ENCODE data around the gene CHAC1. TPM values are rescaled to one million over a fixed set of nuclear protein-coding genes. Genes with fewer than 3 reads are reported as not detected.

The CHAC1 gene
- total RNA-seq, 1 experiment from 2014 or later = 48.7 TPM

- H2BK5ac ChIP-seq (ENCODE audit: insufficient read length, low read length) = no peak overlapping the region
- H3K79me2 ChIP-seq (ENCODE audit: insufficient read depth, low read length) = no peaks in the 10 kb centered on the region
- WGBS (ENCODE audit: extremely low coverage, insufficient read length, low lambda C conversion rate) = no CpG with 5 or more reads among the region's 7 CpGs
Observed at GRCh38 chr15:40986820-40987219, 33.5 kb downstream of the CHAC1 start.

More at GRCh38 chr15:40986820-40987219, 33.5 kb downstream of the CHAC1 start:
- Histone ChIP-seq H3K14ac (ENCODE audit: insufficient read depth, low read length) (no peak overlapping the region), H3K27ac (ENCODE audit: insufficient read length, low read depth, low read length) (no peak overlapping the region), H3K9me3 (ENCODE audit: control insufficient read depth, low read depth, low read length) (no peaks in the 10 kb centered on the region), H4K8ac (replicated peaks; ENCODE audit: insufficient read length, low read depth, low read length) (no peak overlapping the region), H4K5ac (ENCODE audit: insufficient read length, low read depth, low read length) (no peak overlapping the region), H4K91ac (ENCODE audit: insufficient read length, low read depth, low read length) (no peak overlapping the region), H2BK12ac (ENCODE audit: insufficient read length, low read depth, low read length) (no peak overlapping the region), H3K23ac (ENCODE audit: insufficient read length, low read depth, low read length) (no peak overlapping the region), H3K56ac (ENCODE audit: insufficient read length, low read depth, low read length) (no peak overlapping the region), H2AK5ac (ENCODE audit: insufficient read length, low read length) (no peak overlapping the region), H3K9ac (ENCODE audit: extremely low read depth, insufficient read length, low read length) (no peak overlapping the region), H3K4ac (ENCODE audit: low read depth, low read length) (no peak overlapping the region), H3T11ph (ENCODE audit: low read length) (no peak overlapping the region), H2BK120ac (ENCODE audit: low read depth, low read length, poor library complexity, severe bottlenecking) (no peak overlapping the region), H2BK15ac (ENCODE audit: low read depth, low read length) (no peak overlapping the region), H3K27me3 (ENCODE audit: insufficient read depth, low read length) (no peaks in the 10 kb centered on the region), H3K23me2 (ENCODE audit: insufficient read length, low read depth, low read length, poor library complexity, severe bottlenecking) (no peaks in the 10 kb centered on the region), H2BK20ac (ENCODE audit: low read depth, low read length, poor library complexity, severe bottlenecking) (no peak overlapping the region), H3K4me1 (ENCODE audit: insufficient read depth, low read length) (no peaks in the 10 kb centered on the region), H3K4me2 (ENCODE audit: insufficient read depth, insufficient read length, low read length) (no peak overlapping the region), H2AFZ (ENCODE audit: low read length) (no peak overlapping the region), H4K20me1 (ENCODE audit: control insufficient read depth, insufficient read depth, insufficient read length) (no peaks in the 10 kb centered on the region), H3K18ac (ENCODE audit: insufficient read length, low read depth, low read length) (no peak overlapping the region), H3K79me1 (ENCODE audit: insufficient read depth, low read depth, low read length, poor library complexity, severe bottlenecking) (no peaks in the 10 kb centered on the region)
- H3K4me3 Mint-ChIP-seq = no peak overlapping the region
- no peaks in the 10 kb centered on the region for H3K4me1 Mint-ChIP-seq
- peak overlapping the region in 1 of 3 experiments; percentile 36; a peak in 2 of 7 replicates for H3K27ac Mint-ChIP-seq
- H3K36me3 Mint-ChIP-seq (ENCODE audit: insufficient read depth in 1 of 3, low read depth in 3 of 3) = peaks cover 37 to 91% (median 69%) of the 10 kb centered on the region in 3 experiments
- TF ChIP-seq, protein P1, sequence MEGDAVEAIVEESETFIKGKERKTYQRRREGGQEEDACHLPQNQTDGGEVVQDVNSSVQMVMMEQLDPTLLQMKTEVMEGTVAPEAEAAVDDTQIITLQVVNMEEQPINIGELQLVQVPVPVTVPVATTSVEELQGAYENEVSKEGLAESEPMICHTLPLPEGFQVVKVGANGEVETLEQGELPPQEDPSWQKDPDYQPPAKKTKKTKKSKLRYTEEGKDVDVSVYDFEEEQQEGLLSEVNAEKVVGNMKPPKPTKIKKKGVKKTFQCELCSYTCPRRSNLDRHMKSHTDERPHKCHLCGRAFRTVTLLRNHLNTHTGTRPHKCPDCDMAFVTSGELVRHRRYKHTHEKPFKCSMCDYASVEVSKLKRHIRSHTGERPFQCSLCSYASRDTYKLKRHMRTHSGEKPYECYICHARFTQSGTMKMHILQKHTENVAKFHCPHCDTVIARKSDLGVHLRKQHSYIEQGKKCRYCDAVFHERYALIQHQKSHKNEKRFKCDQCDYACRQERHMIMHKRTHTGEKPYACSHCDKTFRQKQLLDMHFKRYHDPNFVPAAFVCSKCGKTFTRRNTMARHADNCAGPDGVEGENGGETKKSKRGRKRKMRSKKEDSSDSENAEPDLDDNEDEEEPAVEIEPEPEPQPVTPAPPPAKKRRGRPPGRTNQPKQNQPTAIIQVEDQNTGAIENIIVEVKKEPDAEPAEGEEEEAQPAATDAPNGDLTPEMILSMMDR (conservative IDR thresholded peaks at IDR 0.05) = no peak
- DNase-seq = no peak
- H3K9me3 Mint-ChIP-seq = no peaks in the 10 kb centered on the region
- H3K27me3 Mint-ChIP-seq (ENCODE audit: low read depth) = no peaks in the 10 kb centered on the region

Measured in H9 (cell line).